ENCODE measurements around the gene SCNN1B.
"Not testable (repeated sequence)": the region's sequence is repeated elsewhere in the genome, so short reads cannot be mapped to it uniquely, and the experiment has no call there.

Gene SCNN1B

DNA sequence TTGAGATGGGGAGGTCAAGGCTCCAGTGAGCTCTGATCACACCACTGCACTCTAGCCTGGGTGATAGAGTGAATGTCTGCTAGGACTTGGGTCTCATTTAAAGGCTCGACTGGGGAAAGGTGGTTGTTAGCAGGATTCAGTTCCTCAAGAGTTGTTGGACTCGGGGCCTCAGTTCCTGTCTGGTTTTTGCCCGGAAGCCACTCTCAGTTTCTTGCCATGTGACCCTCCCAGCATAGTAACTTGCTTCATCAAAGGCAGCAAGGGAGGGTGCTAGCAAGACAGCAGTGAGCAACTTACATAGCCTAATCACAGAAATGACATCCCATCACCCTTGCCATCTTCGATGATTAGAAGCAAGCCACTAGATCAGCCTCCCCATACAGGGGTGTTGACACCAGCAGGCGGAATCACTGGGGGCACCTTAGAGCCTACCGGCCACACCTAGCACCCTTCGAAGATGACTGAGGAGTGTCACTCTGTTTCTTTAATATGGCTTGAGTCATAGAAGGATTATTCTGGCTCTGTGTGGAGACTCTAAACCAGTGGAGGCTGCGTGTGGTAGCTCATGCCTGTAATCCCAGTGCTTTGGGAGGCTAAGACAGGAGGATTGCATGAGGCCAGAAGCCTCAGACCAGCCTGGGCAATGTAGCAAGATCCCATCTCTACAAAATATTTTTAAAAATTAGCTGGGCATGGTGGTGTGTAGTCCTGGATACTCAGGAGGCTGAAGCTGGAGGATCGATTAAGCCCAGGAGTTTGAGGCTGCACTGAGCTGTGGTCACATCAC lies 13.2 kb upstream of the SCNN1B start:
- DNase-seq (ENCODE audit: low read depth in 2 of 2) = no peak

DNA sequence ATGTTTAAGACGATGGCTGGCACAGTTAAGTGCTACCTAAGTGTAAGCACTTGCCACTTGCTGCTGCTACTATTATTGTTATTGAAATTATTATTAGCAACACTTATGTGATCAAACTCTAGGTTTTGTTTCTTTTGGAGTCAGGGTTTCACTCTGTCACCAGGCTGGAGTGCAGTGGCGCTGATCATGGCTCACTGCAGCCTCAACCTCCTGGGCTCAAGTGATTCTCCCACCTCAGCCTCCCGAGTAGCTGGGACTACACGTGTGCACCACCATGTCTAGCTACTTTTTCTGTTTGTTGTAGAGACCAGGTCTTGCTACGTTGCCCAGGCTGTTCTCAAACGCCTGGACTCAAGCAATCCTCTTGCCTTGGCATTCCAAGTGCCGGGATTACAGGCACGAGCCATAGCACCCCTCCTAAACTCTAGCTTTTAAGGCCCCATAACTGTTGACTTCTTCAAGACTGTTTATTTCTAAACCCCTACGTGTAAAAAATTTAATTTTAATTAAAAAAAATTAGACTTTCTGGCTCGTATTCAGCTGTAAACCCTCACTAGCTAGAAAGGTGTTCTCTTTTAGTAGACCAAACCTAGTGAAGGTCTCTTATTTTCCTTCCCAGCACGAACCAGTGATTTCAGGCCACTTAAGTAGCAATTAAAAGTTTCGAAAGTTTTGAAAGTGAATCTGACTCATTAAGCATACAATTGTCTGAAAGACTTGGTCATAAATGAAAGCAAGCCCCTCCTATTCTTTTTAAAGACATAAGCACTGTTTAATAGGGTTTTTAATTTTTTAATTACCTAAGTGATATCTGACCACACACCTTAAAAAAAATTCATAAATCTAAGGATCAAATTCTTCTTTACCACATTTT lies 11.7 kb upstream of the SCNN1B start:
- no peak for DNase-seq (ENCODE audit: low read depth in 2 of 2)

DNA sequence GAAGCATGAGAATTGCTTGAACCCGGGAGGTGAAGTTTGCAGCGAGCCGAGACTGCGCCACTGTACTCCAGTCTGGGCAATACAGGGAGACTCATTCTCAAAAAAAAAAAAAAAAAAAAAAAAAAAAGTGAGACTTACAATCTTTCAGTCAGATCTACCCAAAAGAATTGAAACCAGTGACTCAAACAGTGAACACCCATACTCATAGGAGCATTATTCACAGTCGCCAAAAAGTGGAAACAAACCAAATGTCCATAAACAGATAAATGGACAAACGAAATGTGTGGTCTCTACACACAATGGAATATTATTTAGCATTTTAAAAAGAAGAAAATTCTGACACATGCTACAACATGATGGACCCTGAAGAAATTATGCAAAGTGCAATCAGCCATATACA lies 9.1 kb upstream of the SCNN1B start:
- no peak for DNase-seq (ENCODE audit: low read depth in 2 of 2)

DNA sequence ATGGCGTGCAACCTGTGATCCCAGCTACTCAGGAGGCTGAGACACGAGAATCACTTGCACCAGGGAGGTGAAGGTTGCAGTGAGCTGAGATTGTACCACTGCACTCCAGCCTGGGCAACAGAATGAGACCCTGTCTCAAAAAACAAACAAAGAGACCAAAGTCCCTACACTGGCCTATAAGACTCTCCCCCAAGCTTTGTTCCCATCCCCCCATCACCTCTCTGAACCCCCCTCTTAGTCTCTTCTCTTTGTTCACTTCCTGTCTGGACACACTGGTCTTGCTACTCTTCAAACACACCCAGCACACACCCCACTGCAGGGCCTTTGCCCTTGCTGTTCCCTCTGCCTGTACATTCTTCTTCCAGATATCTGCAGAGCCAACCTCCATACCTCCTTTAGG lies 7.8 kb upstream of the SCNN1B start:
- DNase-seq (ENCODE audit: low read depth in 2 of 2) = no peak

DNA sequence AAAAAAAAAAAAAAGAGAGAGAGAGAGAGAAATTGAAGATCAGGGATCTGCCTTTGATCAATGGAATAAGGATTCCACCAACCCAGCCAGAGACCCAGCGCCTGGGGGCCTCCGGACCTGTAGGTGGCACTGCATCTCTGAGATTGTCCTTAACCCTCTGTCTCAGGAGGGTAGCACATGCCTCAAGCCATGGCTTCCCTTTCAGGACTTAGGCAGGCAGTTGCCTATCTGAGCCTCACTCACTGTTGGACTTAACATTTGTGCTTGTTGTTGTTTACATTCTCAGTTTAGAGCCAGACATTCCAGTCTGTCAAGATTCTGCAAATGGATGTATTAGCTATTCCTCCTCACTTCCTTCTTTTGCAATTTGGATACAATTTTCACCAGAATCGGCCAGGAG lies 5.1 kb upstream of the SCNN1B start:
- no peak for DNase-seq (ENCODE audit: low read depth in 2 of 2)

DNA sequence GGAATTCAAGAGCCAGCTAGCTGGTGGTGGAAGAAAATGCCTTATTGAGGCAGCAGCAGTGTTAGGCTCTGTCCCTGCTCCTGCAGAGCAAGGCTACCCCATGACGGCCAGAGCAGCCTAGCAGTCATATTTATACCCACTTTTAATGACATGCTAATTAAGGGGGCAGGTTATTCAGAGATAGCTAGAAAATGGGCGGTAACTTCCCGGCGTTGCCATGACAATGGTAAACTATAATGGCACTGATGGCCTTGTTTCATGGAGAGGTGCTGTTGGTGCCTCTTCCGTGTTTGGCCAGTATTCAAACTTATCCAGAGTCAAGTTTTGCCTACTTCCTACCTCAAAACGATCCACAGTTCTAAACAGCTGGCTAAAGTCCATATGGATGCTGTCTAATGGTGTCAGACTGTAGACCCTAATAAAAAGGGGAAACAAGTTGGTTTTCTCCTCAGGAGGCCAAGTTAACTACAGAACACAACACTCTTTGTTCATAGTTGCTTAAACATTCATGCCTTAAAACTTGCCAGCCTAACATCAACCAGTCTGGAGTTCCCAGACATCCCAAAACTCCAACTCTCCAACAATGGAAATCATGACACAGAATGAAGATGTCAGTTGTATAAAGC lies 3.7 kb upstream of the SCNN1B start:
- DNase-seq (ENCODE audit: low read depth in 2 of 2) = no peak

DNA sequence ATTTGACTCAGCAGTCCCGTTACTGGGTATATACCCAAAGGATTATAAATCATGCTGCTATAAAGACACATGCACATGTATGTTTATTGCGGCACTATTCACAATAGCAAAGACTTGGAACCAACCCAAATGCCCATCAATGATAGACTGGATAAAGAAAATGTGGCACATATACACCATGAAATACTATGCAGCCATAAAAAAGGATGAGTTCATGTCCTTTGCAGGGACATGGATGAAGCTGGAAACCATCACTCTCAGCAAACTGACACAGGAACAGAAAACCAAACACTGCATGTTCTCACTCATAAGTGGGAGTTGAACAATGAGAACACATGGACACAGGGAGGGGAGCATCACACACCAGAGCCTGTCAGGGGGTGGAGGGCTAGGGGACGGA lies 2.3 kb upstream of the SCNN1B start:
- DNase-seq (ENCODE audit: low read depth in 2 of 2) = not testable (repeated sequence)

DNA sequence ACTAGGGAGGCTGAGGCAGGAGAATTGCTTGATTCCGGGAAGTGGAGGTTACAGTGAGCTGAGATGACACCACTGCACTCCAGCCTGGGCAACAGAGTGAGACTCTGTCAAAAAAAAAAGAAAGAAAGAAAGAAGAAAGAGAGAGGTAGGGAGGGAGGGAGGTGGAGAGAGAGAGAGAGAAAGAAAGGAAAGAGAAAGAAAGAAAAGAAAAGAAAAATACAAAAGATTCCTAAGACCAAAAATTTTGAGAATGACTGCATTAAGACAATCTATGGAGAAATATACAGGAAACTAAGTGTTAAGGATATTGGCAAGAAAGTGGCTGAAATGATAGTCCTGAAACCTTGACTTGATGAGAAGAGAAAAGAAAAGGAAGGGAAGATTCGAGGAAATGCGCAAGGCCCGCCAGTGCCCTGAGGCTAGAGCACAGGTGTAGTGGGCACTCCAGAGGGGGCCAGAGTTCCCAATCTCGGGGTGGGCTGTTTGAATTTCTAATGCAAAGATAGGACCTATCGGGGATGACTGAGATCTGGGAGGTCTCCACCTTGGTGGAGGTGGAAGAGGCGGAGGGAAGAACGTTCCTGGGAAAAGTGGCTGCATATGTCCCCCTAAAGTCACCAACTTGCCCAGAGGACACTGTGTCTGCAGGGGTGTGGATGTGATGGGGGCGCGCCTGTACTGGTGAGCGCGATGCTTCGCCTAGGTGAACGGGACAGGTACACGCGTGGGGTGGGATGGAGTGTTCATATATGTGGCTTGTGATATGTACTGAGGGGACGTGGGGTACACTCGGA lies 654 bp upstream of the SCNN1B start:
- DNase-seq (ENCODE audit: low read depth in 2 of 2) = no peak

DNA sequence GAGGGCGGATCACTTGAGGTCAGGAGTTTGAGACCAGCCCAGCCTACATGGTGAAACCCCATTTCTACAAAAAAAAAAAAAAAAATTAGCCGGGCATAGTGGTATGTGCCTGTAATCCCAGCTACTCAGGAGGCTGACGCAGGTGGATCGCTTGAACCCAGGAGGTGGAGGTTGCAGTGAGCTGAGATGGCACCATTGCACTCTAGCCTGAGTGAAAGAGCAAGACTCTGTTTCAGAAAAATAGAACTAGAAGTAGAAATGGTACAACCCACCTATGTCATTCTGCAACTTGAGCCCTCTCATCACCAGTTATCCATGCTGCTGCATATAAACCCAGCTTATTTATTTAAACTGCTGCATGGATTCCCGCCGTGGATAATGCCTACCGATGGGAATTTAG lies 1.6 kb downstream of the SCNN1B start:
- DNase-seq (ENCODE audit: low read depth in 2 of 2) = no peak

DNA sequence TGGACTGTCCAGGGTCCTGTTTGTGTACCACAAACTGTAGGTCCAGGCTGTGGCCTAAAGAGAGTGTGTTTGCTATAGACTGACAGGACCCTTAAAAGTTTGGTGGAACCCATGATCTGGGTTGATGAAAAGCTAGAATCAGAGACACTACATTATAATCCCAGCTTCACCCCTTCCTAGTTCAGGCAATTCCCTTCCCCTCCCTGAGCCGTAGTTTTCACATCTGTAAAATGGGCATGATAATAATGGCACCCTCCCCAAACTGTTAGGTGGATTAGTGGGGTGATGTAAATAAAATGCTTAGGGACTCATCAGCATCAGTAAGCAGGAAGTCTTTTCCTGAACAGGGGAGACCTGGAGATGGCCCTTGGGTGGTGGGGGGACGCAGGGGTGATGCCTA lies 2.5 kb downstream of the SCNN1B start:
- DNase-seq (ENCODE audit: low read depth in 2 of 2) = no peak

DNA sequence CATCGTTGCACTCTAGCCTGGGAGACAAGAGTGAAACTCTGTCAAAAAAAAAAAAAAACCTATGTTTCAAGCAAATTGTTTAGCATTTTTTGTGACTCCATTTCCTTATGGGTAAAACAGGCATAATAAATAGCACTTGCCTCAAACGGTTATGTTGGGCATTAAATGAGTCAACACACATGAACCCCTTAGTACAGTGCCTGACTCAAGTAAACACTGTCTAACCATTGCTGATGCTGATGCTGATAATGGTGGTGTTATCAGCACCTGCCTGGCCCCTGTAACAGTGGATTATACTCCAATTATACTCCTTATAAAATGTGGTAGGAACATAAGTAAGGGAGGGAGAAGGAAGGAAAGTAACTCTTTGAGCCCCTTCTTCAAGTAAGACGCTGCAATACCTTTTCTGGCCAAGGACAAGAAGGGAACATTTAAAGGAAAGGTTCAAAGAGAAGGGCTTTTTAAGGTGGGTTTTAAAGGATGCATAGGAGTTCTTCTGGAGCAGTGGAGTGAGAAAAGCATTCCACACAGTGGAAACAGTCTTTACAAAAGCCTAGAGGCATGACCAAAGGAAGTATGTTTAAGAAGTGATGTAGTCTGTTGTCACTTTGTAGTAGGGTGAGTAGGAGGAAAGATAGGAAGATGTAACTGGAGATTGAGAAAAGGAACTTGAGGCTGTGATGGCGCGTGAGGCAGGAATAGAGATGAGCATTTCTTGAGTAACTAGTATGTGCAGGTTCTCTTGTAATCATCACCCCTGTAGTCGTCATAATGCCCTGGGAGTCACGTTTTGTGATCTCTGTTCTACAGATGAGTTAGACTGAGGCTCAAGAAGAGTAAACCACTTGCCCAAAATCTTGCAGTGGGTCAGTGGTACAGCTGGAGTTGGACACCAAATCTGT lies 4.3 kb downstream of the SCNN1B start:
- no peak for DNase-seq (ENCODE audit: low read depth in 2 of 2)

DNA sequence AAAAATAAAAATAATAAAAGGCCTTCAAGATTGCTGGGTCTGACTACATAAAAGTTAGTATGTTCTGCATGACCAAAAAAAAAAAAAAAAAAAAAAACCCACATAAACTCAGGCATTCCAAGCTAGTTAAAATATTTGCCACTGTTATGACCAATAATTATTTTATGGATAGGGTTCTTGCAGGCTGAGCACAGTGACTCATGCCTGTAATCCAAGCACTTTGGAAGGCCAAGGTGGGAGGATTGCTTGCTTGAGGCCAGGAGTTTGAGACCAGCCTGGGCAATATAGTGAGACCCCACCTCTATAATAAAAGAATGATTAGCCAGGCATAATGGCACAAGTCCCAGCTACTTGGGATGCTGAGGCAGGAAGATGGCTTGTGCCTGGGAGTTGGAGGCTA lies 8.1 kb downstream of the SCNN1B start:
- DNase-seq (ENCODE audit: low read depth in 2 of 2) = no peak

DNA sequence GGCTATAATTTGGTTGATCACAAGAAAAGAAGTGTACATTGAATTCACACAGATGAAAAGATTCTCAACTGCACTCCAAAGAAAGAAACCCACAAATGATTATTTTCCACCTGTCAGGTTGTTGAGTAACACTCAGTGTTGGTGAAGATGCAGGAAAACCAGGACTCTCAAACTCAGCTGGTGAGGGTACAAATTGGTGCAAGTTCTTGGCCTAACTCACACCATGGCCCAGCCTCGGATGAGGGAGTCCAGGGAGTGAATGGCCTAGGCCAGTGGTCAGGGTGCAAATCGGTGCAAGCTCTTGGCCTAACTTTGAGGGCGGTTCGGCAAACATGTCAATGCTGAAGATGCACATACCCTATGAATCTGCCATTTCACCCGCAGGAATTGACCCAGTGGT lies 8.6 kb downstream of the SCNN1B start:
- DNase-seq (ENCODE audit: low read depth in 2 of 2) = no peak

DNA sequence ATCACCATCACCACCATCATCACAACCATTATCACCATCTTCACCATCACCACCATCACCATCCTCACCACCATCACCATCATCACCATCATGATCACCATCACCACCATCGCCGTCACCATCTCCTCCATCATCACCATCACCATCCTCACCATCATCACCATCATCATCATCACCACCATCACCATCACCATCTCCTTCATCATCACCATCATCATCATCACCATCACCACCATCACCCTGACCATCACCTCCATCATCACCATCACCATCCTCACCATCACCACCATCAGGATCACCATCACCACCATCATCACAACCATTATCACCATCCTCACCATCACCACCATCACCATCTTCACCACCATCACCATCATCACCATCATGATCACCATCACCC lies 14.1 kb downstream of the SCNN1B start:
- no peak for DNase-seq (ENCODE audit: low read depth in 2 of 2)

DNA sequence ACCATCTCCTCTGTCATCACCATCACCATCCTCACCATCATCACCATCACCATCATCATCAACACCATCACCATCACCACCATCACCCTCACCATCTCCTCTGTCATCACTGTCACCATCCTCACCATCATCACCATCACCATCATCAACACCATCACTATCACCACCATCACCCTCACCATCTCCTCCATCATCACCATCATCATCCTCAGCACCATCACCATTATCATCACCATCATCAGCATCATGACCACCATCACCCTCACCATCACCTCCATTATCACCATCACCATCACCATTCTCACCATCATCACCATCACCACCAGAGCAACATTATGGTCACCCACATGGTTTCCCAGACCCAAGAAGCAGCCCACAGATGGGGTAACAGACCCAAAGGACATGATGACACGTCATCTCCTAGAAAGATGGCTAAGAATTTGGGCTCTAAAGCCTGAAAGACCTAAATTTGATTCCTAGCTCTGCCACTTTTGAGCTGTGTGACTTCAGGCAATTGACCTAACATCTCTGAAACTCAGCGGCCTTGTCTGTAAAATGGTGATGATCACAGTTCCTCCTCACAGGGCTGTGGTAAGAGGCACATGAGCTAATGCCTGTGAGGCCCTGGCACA lies 14.6 kb downstream of the SCNN1B start:
- no peak for DNase-seq (ENCODE audit: low read depth in 2 of 2)

DNA sequence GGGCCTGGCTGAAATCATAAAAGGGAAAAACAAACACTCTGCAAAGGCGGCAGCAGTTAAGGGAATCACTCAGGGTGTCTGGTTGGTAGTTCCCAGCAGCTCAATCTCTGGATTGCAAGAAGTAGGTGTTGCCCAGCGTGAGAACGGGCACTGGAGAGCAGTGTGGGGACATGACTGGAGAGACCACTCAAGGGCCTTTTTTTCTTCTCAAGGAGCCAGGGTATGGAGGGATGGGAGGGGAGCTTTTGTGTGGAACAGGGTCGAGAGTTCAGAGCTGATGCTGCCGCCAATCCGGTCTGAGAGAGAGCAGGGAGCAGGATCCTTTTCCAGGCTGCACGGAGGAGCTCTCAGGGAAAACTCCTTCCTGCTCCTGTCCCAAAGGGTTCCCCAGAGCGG lies 15.2 kb downstream of the SCNN1B start:
- DNase-seq (ENCODE audit: low read depth in 2 of 2) = no peak

DNA sequence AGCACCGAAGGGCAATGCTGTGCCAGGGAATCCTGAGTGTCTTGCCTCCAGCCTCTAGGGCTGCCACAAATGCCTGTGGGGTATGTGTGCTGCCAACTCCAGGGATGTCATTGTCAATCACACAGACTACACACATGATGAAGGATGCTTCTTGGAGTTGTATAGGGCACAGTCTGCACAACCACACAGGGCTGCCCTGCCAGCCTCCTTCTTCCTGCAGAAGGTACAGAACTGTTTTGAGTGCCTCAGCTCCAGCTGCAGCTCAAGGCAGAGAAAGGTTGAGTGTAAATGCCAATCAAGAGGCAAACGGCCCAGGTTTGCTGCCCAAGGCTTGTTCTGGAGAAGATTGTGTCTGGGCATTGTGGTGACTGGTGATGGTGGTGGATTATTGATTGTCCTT lies 15.6 kb downstream of the SCNN1B start:
- no peak for DNase-seq (ENCODE audit: low read depth in 2 of 2)

DNA sequence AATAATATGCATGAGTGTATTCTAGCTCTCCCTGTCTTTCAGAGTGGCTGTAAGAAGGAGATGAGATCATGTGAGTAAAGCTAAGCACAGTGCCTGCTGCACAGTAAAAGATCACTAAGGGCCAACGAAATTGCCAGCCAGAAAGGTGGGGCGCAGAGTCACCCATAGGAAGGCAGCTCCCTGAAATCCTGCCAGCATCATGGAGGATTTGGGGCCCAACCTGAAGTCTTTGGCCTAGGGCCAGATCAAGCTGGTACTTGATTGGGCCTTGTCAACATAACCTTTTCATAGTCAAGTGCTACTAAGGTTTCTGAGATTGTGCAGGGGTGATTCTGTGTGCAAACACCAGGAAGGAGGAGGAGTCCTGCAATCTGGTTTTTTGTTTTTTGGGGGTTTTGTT lies 16.5 kb downstream of the SCNN1B start:
- DNase-seq (ENCODE audit: low read depth in 2 of 2) = no peak

DNA sequence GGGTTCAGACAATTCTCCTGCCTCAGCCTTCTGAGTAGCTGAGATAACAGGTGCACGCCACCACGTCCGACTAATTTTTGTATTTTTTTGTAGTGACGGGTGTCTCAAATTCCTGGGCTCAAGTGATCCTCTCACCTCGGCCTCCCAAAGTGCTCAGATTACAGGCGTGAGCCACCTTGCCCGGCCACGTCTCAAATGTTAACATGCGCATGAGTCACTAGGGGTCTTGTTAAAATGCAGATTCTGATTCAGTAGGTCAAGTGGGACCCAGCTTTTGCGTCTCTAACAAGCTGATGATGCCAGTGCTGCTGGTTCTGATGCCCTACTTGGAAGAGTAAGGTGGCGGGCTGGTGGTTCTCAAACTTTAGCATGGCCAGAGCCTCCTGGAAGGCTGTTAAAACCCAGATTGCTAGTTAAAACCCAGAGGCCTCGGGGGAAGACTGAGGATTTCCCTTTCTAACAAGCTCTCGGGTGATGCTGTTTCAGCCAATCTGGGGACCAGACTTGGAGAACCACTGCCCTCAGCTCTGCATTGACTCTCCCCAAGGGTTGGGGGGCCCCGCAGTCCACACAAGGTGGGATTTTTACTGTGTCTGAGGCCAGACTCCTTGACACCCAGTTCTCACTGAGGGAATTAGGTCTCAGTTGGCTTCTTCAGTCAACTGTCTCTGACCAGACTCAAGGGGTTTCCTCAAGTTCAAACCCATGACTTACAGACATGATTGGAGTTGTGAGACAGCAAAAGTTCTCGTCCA lies 17.9 kb downstream of the SCNN1B start:
- DNase-seq (ENCODE audit: low read depth in 2 of 2) = no peak

DNA sequence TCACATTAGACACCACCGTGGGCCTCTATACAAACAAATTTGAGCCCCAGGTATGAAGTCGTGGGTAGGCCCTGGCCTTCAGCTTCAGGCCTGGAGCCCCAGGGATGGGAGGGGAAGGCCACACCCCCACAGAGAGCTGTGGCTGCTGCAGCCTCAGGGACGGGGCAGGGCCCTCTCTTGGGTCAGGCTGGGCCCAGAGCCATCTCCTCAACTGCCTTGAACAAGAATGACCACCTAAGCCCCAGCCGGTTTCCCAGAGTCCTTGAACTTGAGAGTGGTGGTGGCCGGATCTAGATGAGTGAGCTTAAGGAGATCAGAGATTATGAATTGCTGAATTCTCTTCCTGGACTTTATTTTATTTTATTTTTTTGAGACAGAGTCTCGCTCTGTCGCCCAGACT lies 18.6 kb downstream of the SCNN1B start:
- DNase-seq (ENCODE audit: low read depth in 2 of 2) = no peak

Measured in stimulated activated CD8-positive, alpha-beta memory T cell treated with anti-CD3 and anti-CD28 coated beads, Interleukin-15, amount 100 ng/mL, for 48 hours (primary cell).